GM13976 (cell line): ENCODE measurements around the gene SLC25A43.
A peak's percentile ranks its signal among the peaks of the same experiment; 100 is the strongest.

Source experiments
- DNase-seq: peaks from one replicate; pipeline ENCODE4 v3.0.0; 2012; ENCODE audit warnings: low spot score
- in situ Hi-C: fragments of 300-500 bp; cut with MboI; formaldehyde crosslinking; loops from one replicate; pipeline ENCODE4 v1.12.0; 2022; ENCODE audit warnings: low sequenced_read_pairs, mixed read lengths, inconsistent platforms; ENCODE audit not compliant: unreplicated experiment
- TF ChIP-seq, protein P1 (sequence below): IDR thresholded peaks from 2 replicates; pipeline ENCODE4 v1.5.1; 2012; ENCODE audit warnings: borderline replicate concordance, mild to moderate bottlenecking; ENCODE audit not compliant: insufficient read depth; ENCODE audit errors: extremely low read depth, missing control alignments, control extremely low read depth

SLC25A43 gene

DNA sequence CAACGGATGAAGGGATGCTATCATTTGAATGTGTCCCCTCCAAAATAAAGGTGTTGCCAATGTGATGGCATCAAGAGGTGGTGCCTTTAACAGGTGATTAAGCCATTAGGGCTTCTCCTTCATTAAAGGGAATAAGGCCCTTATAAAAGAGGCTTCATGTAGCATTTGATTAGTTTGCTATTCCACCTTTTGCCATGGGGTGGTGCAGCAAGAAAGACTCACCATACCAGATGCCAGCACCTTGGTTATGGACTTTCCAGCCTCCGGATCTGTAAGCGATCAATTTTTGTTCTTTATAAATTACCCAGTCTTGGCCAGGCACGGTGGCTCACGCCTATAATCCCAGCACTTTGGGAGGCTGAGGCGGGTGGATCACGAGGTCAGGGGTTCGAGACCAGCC lies 7.9 kb upstream of the SLC25A43 start:
- peak; percentile 37 for DNase-seq
- TF ChIP-seq, protein P1, sequence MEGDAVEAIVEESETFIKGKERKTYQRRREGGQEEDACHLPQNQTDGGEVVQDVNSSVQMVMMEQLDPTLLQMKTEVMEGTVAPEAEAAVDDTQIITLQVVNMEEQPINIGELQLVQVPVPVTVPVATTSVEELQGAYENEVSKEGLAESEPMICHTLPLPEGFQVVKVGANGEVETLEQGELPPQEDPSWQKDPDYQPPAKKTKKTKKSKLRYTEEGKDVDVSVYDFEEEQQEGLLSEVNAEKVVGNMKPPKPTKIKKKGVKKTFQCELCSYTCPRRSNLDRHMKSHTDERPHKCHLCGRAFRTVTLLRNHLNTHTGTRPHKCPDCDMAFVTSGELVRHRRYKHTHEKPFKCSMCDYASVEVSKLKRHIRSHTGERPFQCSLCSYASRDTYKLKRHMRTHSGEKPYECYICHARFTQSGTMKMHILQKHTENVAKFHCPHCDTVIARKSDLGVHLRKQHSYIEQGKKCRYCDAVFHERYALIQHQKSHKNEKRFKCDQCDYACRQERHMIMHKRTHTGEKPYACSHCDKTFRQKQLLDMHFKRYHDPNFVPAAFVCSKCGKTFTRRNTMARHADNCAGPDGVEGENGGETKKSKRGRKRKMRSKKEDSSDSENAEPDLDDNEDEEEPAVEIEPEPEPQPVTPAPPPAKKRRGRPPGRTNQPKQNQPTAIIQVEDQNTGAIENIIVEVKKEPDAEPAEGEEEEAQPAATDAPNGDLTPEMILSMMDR = peak; percentile 12
- in situ Hi-C loops = no loop called here

DNA sequence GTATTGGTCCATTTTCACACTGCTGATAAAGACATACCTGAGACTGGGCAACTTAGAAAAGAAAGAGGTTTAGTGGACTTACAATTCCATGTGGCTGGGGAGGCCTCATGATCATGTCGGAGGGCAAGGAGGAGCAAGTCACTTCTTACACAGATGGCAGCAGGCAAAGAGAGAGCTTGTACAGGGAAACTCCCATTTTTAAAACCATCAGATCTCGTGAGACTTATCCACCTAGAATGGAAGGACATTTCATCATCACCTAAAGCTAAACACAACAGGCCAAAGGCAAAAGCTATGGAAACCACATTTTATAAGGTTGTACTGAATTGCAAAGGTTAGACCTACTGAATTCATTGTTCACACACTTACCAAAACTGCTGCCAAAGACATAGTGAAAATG lies 6.0 kb upstream of the SLC25A43 start:
- TF ChIP-seq, protein P1 = no peak
- in situ Hi-C loops = no loop called here
- no peak for DNase-seq

DNA sequence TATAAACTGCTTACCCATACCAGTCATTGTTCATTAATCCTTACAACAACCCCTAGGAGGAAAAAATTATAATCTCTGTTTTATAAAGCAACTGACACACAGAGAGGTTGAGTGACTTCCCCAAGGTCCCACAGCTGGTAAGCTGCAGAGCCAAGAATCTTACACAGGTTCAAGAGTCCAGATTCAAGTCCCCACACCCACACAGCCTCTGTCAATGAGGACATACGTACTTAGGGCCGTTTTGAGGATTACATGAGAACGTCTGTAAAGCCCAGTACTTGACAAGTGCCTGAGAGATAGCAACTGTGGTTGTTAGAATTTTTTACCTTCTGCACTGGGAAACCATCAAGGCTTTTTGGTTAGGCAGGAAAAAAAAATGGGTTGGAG lies 556 bp upstream of the SLC25A43 start:
- no peak for DNase-seq
- in situ Hi-C loops = no loop called here
- TF ChIP-seq, protein P1 = no peak

DNA sequence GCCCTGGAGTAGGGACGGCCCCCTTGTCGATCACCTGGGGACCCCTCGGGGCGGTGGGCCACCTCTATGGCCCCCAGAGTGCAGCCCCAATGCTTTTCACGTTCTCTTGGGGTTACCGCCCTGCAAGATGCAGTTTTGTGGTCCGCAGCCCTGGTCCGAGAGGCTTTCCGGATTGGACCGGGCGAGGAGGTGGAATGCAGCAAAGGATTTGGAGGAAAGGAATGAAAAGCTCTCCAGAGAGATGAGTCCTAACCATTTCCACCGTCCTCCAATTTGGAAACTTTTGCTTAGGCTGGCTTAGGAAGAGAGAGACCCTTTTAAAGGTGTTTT lies 601 bp downstream of the SLC25A43 start:
- TF ChIP-seq, protein P1 = no peak
- in situ Hi-C loops = no loop called here
- DNase-seq = no peak

DNA sequence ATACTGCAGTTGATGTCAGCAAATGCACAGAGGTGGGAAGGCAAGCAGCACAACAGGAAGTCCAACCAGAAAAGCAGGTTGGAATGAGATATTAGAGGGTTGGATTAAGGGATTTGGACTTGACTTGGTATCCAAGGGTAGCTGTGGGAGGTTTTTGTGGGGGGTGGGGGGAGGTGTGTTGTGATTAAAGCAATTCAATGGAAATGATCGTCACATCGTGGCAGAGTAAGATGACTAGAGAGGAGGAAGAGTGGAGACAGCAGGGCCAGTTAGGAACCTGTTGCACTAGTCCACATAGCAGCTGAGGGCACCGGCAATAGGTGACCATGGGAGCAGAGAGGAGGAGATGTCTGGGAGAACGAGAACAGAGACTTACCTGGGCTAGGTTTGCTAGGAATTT lies 2.4 kb downstream of the SLC25A43 start:
- TF ChIP-seq, protein P1 = no peak
- in situ Hi-C loops = no loop called here
- no peak for DNase-seq

DNA sequence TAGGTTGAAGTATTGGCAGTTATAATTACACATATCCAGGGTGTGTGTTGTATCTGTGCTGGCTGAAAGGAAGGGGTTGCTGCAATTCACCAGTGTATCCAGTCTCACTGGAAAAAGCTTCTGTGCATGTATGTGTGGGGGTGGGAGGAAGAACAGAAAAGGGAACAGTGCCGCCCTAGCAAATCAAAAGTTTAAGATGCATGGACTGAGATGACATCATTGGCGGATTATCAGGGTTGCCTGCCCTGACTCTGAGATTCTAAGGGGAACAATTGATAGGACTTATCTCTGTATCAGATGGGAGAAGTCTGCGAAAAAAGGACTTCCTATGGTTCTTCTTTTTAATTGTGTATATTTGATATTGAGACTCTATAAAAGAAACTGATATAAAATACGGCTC lies 3.5 kb downstream of the SLC25A43 start:
- in situ Hi-C loops = no loop called here
- TF ChIP-seq, protein P1 = no peak
- DNase-seq = no peak

DNA sequence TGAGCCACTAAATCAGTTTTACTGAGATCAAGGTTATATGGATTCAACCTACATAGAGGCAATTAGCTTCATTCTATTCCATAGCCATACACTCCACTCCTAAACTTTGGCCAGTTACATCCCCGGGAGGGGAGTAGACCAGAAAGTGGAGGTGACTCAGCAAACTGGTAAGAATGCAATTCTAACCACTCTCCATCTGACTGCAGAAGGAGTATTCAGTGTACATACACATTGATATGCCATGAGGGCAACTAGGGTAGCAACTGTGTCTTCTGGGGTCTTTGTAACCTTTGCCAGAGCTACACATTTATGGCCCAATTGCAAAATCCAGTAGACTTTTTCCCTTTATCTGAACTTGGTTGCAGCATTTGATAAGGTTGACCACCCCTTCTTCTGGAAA lies 7.6 kb downstream of the SLC25A43 start:
- no peak for DNase-seq
- in situ Hi-C loops = no loop called here
- TF ChIP-seq, protein P1 = no peak
